Omental fat pad (tissue), 4 donors: Measurements from ENCODE around the gene MACROD2. TPM values are rescaled to one million over a fixed set of nuclear protein-coding genes. Genes with fewer than 3 reads are reported as not detected.
A peak's percentile ranks its signal among the peaks of the same experiment; 100 is the strongest.

Experiments used
- ATAC-seq: fragments of 150-250 bp; one replicate; pipeline ENCODE4 v1.9.1; 2016; ENCODE audit warnings: mild to moderate bottlenecking, moderate library complexity; ENCODE audit not compliant: low FRiP score
- DNase-seq: peaks from one replicate; pipeline ENCODE4 v3.0.0-alpha.2; 2019; ENCODE audit warnings: low spot score
- CTCF ChIP-seq, 3 donors: fragments of 450-650 bp; IDR thresholded peaks; one replicate each; pipeline ENCODE4 v1.5.1; 2016 to 2017; ENCODE audit warnings: antibody characterized with exemption in 3 of 3, mild to moderate bottlenecking in 3 of 3, moderate library complexity in 2 of 3
- total RNA-seq, 4 donors: library from RNA; depleted of rRNA; stranded (reverse); fragments of >200 nt; gene quantifications; one replicate each; pipeline ENCODE4 v1.1.0, GENCODE V29; 2016

MACROD2 gene
- total RNA-seq, 4 donors from 2014 or later, result 6.8 to 54.1 (median 7.4) TPM

- ATAC-seq, result peak; percentile 83
- TF ChIP-seq CTCF (IDR thresholded peaks at IDR 0.05), result no peak
- DNase-seq, result no peak
These were observed 990.8 kb downstream of the MACROD2 start for GRCh38 chr20:14986026-14986655.

GRCh38 chr20:14986656-14987055 is 991.3 kb downstream of the MACROD2 start:
- TF ChIP-seq CTCF (IDR thresholded peaks at IDR 0.05), result no peak
- no peak for DNase-seq
- ATAC-seq, result peak; percentile 54

GRCh38 chr20:14989535-14990290 is 994.4 kb downstream of the MACROD2 start:
- no peak for ATAC-seq
- no peak for DNase-seq
- TF ChIP-seq CTCF (IDR thresholded peaks at IDR 0.05), result no peak

GRCh38 chr20:14991023-14991422 is 995.7 kb downstream of the MACROD2 start:
- TF ChIP-seq CTCF (IDR thresholded peaks at IDR 0.05), result no peak
- ATAC-seq, result no peak

GRCh38 chr20:14992153-14992552 is 996.8 kb downstream of the MACROD2 start:
- TF ChIP-seq CTCF (IDR thresholded peaks at IDR 0.05), result no peak
- DNase-seq, result no peak
- ATAC-seq, result no peak

More at GRCh38 chr20:14991023-14991422, 995.7 kb downstream of the MACROD2 start:
- no peak for DNase-seq

GRCh38 chr20:14992961-14993360 is 997.6 kb downstream of the MACROD2 start:
- no peak for ATAC-seq
- DNase-seq, result no peak
- no peak for TF ChIP-seq CTCF (IDR thresholded peaks at IDR 0.05)
